ENCODE results near the gene RREB1.
A peak's percentile ranks its signal among the peaks of the same experiment; 100 is the strongest.

Gene RREB1

GRCh38 chr6:7098993-7099392, 8.8 kb upstream of the RREB1 start:
- no peak for DNase-seq

GRCh38 chr6:7100072-7100752, 7.5 kb upstream of the RREB1 start:
- DNase-seq = no peak

GRCh38 chr6:7100753-7101081, 7.0 kb upstream of the RREB1 start:
- DNase-seq = no peak

- peak; percentile 63 for DNase-seq
Measured at GRCh38 chr6:7101290-7101689, 6.5 kb upstream of the RREB1 start.

GRCh38 chr6:7104752-7105151, 3.0 kb upstream of the RREB1 start:
- no peak for DNase-seq

GRCh38 chr6:7106215-7106751, 1.5 kb upstream of the RREB1 start:
- DNase-seq = no peak

GRCh38 chr6:7106752-7107577, 796 bp upstream of the RREB1 start:
- DNase-seq = peak; percentile 66

- DNase-seq = peak; percentile 83
Measured at GRCh38 chr6:7108196-7108963, 619 bp downstream of the RREB1 start.

- DNase-seq = peak; percentile 53
Measured at GRCh38 chr6:7108964-7109836, 1.4 kb downstream of the RREB1 start.

- no peak for DNase-seq
Measured at GRCh38 chr6:7110092-7110792, 2.5 kb downstream of the RREB1 start.

GRCh38 chr6:7111095-7111690, 3.4 kb downstream of the RREB1 start:
- DNase-seq = no peak

- DNase-seq = no peak
Measured at GRCh38 chr6:7112171-7112570, 4.4 kb downstream of the RREB1 start.

GRCh38 chr6:7112741-7113313, 5.1 kb downstream of the RREB1 start:
- DNase-seq = peak; percentile 66

- no peak for DNase-seq
Measured at GRCh38 chr6:7114744-7115458, 7.1 kb downstream of the RREB1 start.

- no peak for DNase-seq
Measured at GRCh38 chr6:7115543-7116231, 7.9 kb downstream of the RREB1 start.

- no peak for DNase-seq
Measured at GRCh38 chr6:7119272-7119801, 11.6 kb downstream of the RREB1 start.

GRCh38 chr6:7121700-7122241, 14.0 kb downstream of the RREB1 start:
- no peak for DNase-seq

GRCh38 chr6:7122684-7123083, 14.9 kb downstream of the RREB1 start:
- DNase-seq = no peak

- DNase-seq = no peak
Measured at GRCh38 chr6:7124114-7124513, 16.4 kb downstream of the RREB1 start.

Data from retina (tissue), 1 donor.